ENCODE results near the gene PSAP.

DNA sequence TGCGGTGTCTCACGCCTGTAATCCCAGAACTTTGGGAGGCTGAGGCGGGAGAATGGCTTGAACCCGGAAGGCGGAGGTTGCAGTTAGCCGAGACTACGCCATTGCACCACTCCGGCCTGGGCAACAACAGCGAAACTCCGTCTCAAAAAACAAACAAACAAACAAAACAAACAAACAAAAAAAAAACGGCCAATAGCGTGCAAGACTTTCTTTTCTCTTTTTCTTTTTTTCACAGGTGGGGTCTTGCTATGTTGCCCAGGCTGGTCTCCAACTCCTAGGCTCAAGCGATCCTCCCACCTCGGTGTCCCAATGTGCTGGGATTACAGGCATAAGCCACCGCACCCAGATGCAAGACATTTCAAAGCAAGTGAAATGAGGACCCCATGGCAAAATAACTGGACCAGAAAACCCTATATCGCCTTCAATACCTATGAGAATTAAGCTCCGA lies 1.6 kb downstream of the PSAP start:
- TF ChIP-seq ESRRA (IDR thresholded peaks at IDR 0.05; ENCODE audit: borderline replicate concordance, low read length), result no peak
- TF ChIP-seq, protein P1, sequence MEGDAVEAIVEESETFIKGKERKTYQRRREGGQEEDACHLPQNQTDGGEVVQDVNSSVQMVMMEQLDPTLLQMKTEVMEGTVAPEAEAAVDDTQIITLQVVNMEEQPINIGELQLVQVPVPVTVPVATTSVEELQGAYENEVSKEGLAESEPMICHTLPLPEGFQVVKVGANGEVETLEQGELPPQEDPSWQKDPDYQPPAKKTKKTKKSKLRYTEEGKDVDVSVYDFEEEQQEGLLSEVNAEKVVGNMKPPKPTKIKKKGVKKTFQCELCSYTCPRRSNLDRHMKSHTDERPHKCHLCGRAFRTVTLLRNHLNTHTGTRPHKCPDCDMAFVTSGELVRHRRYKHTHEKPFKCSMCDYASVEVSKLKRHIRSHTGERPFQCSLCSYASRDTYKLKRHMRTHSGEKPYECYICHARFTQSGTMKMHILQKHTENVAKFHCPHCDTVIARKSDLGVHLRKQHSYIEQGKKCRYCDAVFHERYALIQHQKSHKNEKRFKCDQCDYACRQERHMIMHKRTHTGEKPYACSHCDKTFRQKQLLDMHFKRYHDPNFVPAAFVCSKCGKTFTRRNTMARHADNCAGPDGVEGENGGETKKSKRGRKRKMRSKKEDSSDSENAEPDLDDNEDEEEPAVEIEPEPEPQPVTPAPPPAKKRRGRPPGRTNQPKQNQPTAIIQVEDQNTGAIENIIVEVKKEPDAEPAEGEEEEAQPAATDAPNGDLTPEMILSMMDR (IDR thresholded peaks at IDR 0.05), result no peak
- TF ChIP-seq POLR2A (IDR thresholded peaks at IDR 0.05; ENCODE audit: low read length), result no peak
- TF ChIP-seq CEBPB (IDR thresholded peaks at IDR 0.05), result no peak
- TF ChIP-seq, protein P2, sequence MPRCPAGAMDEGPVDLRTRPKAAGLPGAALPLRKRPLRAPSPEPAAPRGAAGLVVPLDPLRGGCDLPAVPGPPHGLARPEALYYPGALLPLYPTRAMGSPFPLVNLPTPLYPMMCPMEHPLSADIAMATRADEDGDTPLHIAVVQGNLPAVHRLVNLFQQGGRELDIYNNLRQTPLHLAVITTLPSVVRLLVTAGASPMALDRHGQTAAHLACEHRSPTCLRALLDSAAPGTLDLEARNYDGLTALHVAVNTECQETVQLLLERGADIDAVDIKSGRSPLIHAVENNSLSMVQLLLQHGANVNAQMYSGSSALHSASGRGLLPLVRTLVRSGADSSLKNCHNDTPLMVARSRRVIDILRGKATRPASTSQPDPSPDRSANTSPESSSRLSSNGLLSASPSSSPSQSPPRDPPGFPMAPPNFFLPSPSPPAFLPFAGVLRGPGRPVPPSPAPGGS (IDR thresholded peaks at IDR 0.05), result no peak
